RWPE1 (cell line): ENCODE data around the gene VWA8.

ENCODE experiments used
- CTCF ChIA-PET: fragments of 350-600 bp; sonication (Branson Sonifier 250); formaldehyde crosslinking; extraction: SDS; loops from one replicate; lab custom pipeline; 2021; lab: Yijun Ruan, JAX
- POLR2A ChIA-PET: fragments of 400-600 bp; formaldehyde crosslinking; extraction: SDS; loops from one replicate; lab custom pipeline; 2020; ENCODE audit warnings: antibody characterized with exemption; ENCODE audit not compliant: low non-redundant PET; lab: Yijun Ruan, JAX
- DNase-seq: peaks from one replicate; pipeline ENCODE4 v3.0.0; 2012; ENCODE audit warnings: low spot score
- H3K27ac ChIP-seq: fragments of 450-650 bp; 2 replicates; pipeline ENCODE4 v1.5.1; 2017
- CTCF ChIP-seq: fragments of 450-650 bp; conservative IDR thresholded peaks from 2 replicates; pipeline ENCODE4 v1.5.1; 2017; ENCODE audit warnings: low read depth, mild to moderate bottlenecking

The VWA8 gene

GRCh38 chr13:41606646-41607045, 354.3 kb downstream of the VWA8 start:
- no peak for DNase-seq
- no peak overlapping the region for H3K27ac ChIP-seq
- ChIA-PET CTCF (no interaction called here), POLR2A (no interaction called here)
- TF ChIP-seq CTCF: no peak

- POLR2A ChIA-PET: no interaction called here
- no peak for DNase-seq
- TF ChIP-seq CTCF: no peak
- CTCF ChIA-PET: interaction anchor here (0.6 to 0.7 kb wide), 2 partner anchors 11 to 281 kb away, joined by 3 to 4 read pairs; no protein-coding TSS in a partner anchor
- H3K27ac ChIP-seq: no peak overlapping the region
These were observed 355.3 kb downstream of the VWA8 start for GRCh38 chr13:41605319-41606285.

- CTCF ChIA-PET: no interaction called here
- POLR2A ChIA-PET: no interaction called here
- no peak for TF ChIP-seq CTCF
- no peak overlapping the region for H3K27ac ChIP-seq
- peak; percentile 85 for DNase-seq
These were observed 357.0 kb downstream of the VWA8 start for GRCh38 chr13:41603917-41604316.

GRCh38 chr13:41601718-41602445, 359.0 kb downstream of the VWA8 start:
- no peak overlapping the region for H3K27ac ChIP-seq
- no peak for TF ChIP-seq CTCF
- POLR2A ChIA-PET: no interaction called here
- CTCF ChIA-PET: interaction anchor here (0.5 kb wide), 1 partner anchor 44 kb away, joined by 7 read pairs; no protein-coding TSS in a partner anchor
- DNase-seq: no peak

- POLR2A ChIA-PET: no interaction called here
- CTCF ChIA-PET: no interaction called here
These were observed 361.3 kb downstream of the VWA8 start for GRCh38 chr13:41599619-41600018.

More at GRCh38 chr13:41599619-41600018, 361.3 kb downstream of the VWA8 start:
- no peak for TF ChIP-seq CTCF
- no peak overlapping the region for H3K27ac ChIP-seq
- DNase-seq: no peak
